Stimulated activated CD8-positive, alpha-beta memory T cell treated with anti-CD3 and anti-CD28 coated beads, Interleukin-7, amount 100 ng/mL, for 1 hour (primary cell): Measurements from ENCODE around the gene OVCA2.

ENCODE experiments used
- DNase-seq, 2 donors: peaks; one replicate each; pipeline ENCODE4 v3.0.0-alpha.2; 2020; ENCODE audit warnings: low read depth in 2 of 2

OVCA2 gene

DNA sequence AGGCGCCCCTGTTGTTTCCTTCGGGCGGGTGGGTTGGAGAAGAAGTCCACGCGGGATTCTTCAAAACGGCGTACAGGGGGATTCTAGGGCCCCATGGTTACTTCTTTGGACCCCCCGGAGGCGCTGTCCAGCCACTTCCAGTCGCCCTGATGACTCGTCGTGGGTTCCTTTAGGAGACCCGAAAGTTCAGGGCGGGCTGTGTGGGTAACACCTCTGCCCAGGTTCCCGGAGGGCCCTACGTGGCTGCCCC is 12.4 kb downstream of the OVCA2 start:
- no peak for DNase-seq

DNA sequence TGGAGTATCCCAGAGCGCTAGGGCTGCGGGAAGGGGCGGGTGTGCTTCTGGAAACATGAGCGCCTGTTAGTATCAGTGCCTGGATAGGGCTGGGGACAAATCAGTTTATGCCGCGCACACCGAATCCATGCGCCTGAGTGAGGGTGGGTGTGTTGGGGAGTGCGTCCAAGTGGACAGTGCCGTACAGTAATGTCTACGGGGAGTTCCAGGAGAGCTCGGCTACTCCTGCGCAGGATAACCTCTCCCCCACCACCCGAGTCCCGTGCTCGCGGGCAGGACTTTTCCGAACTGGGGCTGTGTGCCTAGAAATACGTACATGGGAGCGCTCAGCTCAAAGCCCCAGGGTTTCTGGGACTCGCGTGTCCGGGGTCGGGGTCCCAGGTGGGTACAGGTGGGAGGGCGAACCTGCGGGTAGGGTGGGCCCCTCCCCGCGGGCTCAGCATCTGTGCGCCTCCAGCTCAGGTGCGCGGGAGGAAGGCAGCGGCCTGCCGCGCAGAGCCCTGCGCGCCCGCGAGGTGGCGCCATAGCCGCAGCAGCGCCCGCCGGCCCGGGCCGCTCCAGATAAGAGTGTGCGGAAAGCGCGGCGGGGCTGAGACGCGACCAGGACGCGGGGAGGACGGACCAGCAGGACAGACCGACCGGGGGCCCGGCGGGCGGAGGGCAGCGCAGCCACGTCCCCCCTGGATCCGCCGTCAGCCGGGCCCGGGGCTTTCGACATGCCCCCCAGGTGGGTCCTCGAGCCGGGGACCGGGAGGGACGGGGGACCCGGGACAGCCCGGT is 12.9 kb downstream of the OVCA2 start, which contains the start of gene HIC1:
Gene HIC1 (plus strand): TSS at position 592 of the 780 bp plus-strand sequence. CDS start 1,588 bp downstream, outside the sequence.
- peak; percentile 54 to 57 for DNase-seq

DNA sequence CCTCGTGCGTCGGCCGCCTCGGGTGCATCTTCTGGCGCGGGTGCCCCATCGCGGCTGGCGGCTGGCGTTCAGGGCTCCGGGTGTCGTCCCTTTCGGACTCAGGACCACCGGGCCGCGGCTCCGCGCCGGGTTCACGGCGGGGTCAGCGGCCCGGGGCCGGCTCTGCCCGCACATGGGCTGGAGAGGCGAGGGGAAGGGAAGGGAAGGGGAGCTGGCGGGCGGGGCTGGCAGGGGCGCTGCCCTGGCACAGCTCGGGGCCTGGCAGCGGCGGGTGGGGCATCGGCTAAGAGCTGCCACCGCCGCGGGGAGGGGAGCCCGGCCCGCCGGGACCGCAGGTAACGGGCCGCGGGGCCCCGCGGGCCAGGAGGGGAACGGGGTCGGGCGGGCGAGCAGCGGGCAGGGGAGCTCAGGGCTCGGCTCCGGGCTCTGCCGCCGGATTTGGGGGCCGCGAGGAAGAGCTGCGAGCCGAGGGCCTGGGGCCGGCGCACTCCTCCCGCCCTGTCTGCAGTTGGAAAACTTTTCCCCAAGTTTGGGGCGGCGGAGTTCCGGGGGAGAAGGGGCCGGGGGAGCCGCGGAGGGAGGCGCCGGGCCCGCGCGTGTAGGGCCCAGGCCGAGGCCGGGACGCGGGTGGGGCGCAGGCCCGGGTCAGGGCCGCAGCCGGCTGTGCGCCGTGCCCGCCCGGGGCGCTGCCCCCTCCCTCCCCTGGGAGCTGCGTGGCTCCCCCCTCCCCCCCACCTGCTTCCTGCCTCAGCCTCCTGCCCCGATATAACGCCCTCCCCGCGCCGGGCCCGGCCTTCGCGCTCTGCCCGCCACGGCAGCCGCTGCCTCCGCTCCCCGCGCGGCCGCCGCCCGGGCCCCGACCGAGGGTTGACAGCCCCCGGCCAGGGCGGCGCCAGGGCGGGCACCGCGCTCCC is 13.7 kb downstream of the OVCA2 start:
- no peak for DNase-seq

DNA sequence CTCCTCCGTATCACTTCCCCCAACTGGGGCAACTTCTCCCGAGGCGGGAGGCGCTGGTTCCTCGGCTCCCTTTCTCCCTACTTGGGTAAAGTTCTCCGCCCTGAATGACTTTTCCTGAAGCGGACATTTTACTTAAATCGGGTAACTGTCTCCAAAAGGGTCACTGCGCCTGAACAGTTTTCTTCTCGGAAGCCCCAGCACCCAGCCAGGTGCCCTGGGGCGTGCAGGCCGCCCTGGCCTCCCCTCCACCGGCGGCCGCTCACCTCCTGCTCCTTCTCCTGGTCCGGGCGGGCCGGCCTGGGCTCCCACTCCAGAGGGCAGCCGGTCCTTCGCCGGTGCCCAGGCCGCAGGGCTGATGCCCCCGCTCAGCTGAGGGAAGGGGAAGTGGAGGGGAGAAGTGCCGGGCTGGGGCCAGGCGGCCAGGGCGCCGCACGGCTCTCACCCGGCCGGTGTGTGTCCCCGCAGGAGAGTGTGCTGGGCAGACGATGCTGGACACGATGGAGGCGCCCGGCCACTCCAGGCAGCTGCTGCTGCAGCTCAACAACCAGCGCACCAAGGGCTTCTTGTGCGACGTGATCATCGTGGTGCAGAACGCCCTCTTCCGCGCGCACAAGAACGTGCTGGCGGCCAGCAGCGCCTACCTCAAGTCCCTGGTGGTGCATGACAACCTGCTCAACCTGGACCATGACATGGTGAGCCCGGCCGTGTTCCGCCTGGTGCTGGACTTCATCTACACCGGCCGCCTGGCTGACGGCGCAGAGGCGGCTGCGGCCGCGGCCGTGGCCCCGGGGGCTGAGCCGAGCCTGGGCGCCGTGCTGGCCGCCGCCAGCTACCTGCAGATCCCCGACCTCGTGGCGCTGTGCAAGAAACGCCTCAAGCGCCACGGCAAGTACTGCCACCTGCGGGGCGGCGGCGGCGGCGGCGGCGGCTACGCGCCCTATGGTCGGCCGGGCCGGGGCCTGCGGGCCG is 14.7 kb downstream of the OVCA2 start:
- no peak for DNase-seq

DNA sequence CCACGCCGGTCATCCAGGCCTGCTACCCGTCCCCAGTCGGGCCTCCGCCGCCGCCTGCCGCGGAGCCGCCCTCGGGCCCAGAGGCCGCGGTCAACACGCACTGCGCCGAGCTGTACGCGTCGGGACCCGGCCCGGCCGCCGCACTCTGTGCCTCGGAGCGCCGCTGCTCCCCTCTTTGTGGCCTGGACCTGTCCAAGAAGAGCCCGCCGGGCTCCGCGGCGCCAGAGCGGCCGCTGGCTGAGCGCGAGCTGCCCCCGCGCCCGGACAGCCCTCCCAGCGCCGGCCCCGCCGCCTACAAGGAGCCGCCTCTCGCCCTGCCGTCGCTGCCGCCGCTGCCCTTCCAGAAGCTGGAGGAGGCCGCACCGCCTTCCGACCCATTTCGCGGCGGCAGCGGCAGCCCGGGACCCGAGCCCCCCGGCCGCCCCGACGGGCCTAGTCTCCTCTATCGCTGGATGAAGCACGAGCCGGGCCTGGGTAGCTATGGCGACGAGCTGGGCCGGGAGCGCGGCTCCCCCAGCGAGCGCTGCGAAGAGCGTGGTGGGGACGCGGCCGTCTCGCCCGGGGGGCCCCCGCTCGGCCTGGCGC is 15.4 kb downstream of the OVCA2 start:
- no peak for DNase-seq

DNA sequence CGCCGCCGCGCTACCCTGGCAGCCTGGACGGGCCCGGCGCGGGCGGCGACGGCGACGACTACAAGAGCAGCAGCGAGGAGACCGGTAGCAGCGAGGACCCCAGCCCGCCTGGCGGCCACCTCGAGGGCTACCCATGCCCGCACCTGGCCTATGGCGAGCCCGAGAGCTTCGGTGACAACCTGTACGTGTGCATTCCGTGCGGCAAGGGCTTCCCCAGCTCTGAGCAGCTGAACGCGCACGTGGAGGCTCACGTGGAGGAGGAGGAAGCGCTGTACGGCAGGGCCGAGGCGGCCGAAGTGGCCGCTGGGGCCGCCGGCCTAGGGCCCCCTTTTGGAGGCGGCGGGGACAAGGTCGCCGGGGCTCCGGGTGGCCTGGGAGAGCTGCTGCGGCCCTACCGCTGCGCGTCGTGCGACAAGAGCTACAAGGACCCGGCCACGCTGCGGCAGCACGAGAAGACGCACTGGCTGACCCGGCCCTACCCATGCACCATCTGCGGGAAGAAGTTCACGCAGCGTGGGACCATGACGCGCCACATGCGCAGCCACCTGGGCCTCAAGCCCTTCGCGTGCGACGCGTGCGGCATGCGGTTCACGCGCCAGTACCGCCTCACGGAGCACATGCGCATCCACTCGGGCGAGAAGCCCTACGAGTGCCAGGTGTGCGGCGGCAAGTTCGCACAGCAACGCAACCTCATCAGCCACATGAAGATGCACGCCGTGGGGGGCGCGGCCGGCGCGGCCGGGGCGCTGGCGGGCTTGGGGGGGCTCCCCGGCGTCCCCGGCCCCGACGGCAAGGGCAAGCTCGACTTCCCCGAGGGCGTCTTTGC is 16.2 kb downstream of the OVCA2 start:
- DNase-seq = no peak

DNA sequence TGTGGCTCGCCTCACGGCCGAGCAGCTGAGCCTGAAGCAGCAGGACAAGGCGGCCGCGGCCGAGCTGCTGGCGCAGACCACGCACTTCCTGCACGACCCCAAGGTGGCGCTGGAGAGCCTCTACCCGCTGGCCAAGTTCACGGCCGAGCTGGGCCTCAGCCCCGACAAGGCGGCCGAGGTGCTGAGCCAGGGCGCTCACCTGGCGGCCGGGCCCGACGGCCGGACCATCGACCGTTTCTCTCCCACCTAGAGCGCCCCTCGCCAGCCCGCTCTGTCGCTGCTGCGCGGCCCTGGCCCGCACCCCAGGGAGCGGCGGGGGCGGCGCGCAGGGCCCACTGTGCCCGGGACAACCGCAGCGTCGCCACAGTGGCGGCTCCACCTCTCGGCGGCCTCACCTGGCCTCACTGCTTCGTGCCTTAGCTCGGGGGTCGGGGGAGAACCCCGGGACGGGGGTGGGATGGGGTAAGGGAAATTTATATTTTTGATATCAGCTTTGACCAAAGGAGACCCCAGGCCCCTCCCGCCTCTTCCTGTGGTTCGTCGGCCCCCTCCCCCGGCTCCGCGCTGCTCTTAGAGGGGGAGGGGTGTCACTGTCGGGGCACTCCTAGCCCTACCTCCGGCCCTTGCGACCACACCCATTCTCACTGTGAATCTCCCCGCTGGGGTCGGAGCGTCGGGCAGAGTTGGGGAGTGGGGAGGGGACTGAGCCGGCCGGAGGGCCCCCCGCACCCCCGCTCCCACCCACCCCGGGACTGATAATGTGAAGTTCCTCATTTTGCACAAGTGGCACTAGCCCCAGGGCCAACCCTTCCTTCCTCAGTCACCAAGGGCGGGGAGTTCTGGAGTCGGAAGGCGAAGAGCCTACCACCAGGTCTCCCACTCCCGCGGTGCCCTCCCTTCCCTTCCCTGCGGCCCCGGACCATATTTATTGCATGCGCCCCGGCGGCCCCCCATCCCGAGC is 17.0 kb downstream of the OVCA2 start:
- DNase-seq = peak in 1 of 2 donors; percentile 37

DNA sequence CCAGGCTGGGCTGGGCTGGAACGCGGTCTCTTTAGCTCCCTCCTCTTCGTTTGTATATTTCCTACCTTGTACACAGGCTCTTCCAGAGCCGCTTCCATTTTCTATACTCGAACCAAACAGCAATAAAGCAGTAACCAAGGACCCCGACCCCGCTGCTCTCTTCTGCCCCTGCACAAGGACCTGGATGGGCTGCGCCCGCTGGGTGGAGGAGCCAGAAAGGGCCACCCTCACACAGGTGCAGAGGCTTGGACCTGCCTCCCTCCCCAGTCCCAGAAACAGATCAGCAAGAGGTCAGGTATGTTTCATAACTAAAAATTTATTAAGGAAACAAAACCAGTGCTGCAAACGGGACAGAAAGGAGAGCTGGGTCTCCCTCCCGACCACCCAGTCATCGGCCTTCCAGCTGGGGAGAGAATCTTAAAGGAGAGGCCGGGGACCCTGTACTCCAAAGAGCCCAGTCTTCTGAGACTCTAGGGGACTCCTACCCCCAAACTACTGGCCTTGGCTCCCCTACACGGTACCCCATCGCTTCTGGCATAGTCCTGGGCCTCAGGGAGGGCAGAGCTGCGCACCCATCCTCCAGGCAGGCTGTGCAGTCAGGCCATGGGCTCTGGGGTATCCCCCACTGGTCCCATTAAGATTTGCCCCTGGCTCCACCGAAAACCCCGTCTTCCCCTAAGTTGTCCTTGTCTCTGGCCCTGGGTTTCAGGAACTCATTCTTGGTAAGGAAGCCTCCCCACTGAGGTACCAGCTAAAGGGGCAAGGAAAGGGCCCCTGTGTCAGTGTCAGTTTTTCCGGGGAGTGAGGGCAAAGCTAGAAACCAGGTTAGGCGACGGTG is 17.9 kb downstream of the OVCA2 start:
- DNase-seq = no peak

DNA sequence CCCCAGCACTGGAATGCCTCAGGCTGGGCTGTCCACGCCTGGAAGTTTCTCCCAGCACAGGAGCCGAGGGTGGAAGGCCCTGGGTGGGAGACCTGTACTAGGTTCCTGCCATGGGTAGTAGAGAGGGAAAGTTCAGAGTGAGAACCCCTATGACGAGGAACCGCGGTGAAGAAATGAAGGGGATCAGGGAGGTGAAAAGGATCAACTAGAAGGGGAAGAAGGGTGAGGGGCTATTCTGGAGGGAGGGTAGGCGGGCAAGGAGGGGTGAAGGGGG is 18.5 kb downstream of the OVCA2 start:
- no peak for DNase-seq

DNA sequence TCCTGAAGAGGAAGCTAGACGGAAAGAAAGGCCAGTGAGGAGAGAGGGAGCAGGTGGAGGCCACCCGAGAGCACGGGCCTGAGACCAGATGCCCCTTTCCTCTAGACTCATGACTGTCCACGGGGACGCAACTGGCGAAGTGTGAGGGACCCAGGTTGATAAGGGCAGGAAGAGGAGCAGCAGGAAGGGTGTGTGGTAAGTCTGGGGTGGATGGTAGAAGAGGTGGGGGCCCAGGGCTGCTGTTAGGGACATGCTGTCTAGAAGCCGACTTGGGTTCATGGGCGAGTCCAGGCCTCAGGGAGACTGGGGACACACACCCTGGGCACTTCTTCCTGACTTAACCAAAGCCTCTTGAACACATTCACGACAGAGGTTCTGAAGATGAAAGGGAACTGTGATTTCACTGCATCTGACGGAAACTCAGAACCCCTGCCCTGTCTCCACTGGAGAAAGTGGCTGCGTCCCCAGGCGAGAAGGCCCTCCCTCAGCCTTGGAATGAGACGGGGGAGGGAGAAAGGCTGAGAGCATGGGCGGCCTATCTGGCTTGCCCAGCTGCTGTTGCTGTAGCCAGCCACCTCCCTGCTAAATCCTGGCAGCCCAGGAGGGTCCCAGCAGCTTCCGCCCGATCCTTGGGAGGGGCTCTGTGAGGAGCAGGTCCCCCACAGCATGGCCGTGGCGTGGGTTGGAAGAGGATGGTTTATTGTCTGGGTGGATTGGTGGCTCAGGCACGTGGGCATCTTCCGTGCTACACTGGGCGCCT is 19.0 kb downstream of the OVCA2 start:
- DNase-seq = no peak

DNA sequence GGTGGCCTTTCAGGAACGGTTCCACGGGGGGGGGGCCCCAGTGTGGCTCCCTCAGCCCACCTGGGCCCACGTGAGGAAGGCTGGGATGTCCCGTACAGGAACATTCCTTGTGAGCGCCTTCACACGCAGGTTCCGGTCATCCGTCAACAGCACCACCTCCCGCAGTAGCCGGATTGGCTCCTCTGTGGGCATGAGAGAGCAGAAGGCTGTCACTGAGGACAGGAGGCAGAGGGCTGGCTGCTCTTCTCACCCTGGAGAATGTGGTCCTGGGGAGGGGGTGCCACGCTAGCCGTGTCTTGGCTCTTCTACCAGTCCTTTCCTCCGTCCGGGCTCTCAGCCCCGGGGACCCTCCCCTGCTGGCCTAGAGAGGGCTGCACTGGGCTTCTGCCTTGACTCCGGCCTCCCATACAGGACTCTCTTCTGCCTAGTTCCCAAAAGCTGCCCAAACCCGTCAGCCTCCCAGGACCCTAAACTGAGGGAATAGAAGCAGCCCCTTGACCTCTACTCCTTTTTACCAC is 19.7 kb downstream of the OVCA2 start:
- no peak for DNase-seq

DNA sequence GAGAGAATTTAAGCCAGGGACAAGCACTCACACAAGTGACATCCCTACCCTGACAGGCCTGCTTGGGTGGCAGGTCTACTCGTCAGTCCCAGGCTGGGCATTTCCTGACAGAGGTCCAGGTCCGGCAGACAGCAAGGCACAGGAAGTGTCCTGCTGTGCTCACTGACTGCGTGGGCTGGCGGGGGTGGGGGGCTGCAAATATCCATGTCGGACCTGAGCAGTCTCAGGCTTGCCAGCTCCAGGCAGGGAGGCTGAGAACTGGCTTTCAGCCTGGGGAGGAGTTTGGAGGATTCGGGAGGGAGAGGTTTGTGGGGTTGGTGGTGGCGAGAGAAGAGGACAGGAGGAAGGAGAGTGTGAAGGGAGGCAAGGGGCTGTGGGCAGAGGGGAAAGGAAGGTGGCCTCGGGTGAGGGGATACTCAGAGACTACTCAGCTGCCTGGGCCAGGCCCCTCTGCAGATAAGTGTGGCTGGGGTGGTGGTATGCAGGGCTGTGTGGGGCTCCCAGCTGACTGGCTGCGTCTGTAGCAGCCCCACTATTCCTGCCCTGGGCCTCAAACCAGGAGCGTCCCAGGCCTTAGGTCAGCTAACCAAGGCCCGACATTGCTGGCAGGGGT is 20.9 kb downstream of the OVCA2 start:
- DNase-seq = no peak

DNA sequence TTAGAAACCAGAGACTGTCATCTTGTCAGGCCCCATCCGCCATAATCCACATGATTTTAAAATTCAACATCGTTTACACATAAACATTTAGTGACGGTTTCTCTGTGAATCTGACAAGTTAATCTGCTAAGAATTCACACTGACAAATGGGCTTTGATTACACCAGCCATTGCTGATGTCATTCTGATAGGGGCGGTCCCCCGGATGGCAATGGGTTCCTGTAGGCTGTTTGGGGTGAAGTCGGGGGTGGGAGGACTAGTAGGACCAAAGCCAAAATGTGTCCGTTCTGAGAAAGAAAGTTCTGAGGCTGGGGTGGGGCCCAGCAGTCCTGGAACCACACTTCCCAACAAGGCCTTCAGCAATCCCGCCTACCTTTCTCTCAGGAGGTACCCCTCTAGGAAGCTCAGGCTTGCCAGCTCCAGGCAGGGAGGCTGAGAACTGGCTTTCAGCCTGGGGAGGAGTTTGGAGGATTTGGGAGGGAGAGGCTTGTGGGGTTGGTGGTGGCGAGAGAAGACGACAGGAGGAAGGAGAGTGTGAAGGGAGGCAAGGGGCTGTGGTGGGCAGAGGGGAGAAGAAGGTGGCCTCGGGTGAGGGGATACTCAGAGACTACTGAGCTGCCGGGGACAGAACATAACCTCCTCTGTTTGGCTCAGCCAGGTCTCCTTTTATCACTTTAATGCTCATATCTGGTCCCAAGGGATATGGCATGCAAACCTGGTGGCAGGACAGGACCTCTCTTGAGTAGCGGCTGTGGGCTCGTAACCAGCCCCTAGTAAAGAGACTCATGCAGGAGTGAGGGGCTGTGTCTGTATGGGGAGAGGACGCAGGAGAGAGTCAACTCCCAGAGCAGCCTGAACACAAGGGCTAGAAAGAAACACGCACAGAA is 21.7 kb downstream of the OVCA2 start:
- DNase-seq = no peak

DNA sequence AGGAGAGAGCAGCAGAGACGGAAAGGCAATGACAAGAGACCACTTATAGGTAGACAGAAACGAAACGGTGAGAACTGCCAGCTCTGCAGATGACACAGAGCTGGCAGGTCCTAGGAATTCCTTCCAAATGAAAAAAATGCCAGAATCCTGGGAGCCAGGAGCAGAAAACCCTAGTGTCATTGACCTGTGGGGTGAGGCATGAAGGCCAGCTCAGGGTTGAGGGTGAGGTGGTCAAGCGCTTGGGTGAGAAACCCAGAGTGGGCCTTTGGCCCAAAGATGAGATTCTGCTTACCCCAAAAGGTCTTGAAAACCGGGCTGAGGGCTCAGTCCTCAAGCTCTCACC is 22.3 kb downstream of the OVCA2 start:
- DNase-seq = no peak

DNA sequence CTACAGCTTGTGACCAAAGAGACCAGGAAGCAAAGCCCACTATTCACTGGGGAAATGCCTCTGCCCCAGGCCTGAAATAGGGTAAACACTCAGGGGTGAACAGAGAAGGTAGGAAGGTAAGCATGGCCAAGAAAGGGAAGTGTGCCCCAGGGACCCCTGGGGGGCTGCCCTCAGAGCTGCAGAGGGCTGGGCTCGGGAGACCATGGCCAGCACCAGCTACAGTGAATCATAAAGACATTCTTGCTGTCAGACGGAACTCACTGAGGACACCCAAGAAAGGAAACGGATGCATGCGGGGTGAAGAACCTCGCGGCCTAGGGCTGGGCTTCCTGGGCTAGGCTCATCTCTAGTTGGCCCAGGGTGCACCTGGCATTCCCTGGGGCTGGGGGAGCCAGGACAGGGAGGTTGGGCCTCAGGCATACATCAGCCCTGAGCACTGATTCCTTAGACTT is 22.7 kb downstream of the OVCA2 start:
- no peak for DNase-seq

DNA sequence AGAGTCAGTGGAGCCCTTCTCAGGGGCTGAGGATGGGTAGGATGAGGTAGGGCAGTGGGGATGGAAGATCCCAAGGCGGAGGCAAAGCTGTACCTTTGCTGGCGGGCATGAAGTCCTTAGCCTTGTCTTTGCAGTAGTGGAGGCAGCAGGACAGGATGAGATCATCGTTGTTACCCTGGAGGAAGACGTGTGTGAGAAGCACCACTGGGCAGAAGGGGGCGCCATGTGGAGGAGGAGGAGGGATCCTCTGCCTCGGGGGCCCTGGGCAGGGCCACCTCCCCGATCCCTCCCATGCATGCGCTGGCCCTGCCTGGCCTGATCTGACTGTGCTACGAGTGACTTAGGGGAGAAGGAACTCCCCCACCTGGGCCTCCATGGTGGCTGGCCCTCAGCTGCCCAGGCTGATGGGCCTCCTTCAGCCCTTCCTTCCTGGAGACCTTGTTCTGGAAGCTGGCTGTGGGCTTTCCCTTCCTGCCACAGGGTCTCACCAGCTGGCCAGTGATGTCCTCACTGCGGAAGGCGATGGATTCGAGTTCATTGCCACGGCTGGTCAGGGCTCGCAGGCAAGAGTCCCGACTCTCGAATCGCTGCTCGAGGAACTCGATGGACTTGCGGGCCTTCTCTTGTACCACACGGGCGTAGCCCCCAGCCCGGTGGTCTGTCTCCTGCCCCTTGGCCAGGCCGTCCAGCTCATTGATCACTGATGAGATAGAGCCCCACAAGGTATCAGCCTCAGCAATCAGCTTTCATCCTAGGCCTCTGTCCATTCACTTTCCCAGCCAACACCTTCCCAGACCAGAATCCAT is 23.4 kb downstream of the OVCA2 start:
- DNase-seq = no peak
